HepG2 (cell line): ENCODE measurements around the gene HDDC3. TPM values are rescaled to one million over a fixed set of nuclear protein-coding genes. Genes with fewer than 3 reads are reported as not detected.

Experiments used
- ATAC-seq: fragments of 200-7000 bp; cut with Tn5 transposase; 3 replicates; pipeline ENCODE4 v1.9.1; 2020; ENCODE audit warnings: mild to moderate bottlenecking, moderate library complexity
- BruUV-seq: library from RNA; stranded (reverse); fragments of 400-500 nt; replicated peaks from 2 replicates; lab custom pipeline; 2021; lab: Mats Ljungman, UMichigan
- CTCF ChIA-PET: fragments of 300-600 bp; formaldehyde crosslinking; extraction: SDS; loops from one replicate; lab custom pipeline; 2021; ENCODE audit warnings: low total read pairs, inconsistent platforms, low intra/inter-chr PET ratio; lab: Yijun Ruan, JAX
- POLR2A ChIA-PET: fragments of 350-600 bp; sonication (Branson Sonifier 250); formaldehyde crosslinking; loops from one replicate; lab custom pipeline; 2020; ENCODE audit warnings: antibody characterized with exemption, inconsistent platforms; lab: Yijun Ruan, JAX
- DNase-seq: peaks from one replicate; pipeline ENCODE4 v3.0.0-alpha.2; 2015; ENCODE audit warnings: low spot score
- FAIRE-seq: peaks from 3 replicates; lab custom pipeline; 2011; peaks lifted over from hg19 to GRCh38; lab: Jason Lieb, UNC
- H2AFZ ChIP-seq: one replicate; pipeline ENCODE4 v1.6.1; 2011; ENCODE audit warnings: low read length, inconsistent platforms
- H3K27ac ChIP-seq: fragments of 300-600 bp; 3 replicates; pipeline ENCODE4 v1.8.0; 2011; ENCODE audit warnings: mixed run types, mild to moderate bottlenecking, mixed read lengths, low read length, inconsistent platforms; ENCODE audit not compliant: insufficient read depth; ENCODE audit errors: extremely low read length
- H3K27me3 ChIP-seq, 2 experiments: fragments of 200-600 bp in 1 of 2; 2 replicates in 1 of 2; 3 replicates in 1 of 2; pipeline versions ENCODE4 v1.6.0 to v1.8.0; 2011; ENCODE audit warnings: low read length in 2 of 2, mild to moderate bottlenecking in 2 of 2, moderate library complexity in 2 of 2, inconsistent platforms in 1 of 2; ENCODE audit not compliant: insufficient read depth in 2 of 2, control insufficient read depth in 1 of 2
- H3K36me3 ChIP-seq, 2 experiments: fragments of 200-600 bp in 1 of 2; replicated peaks in 1 of 2; 2 replicates in 1 of 2; 3 replicates in 1 of 2; pipeline versions ENCODE4 v1.5.1 to v1.8.0; 2011; ENCODE audit warnings: low read length in 2 of 2, inconsistent platforms in 1 of 2; ENCODE audit not compliant: insufficient read depth in 2 of 2, control insufficient read depth in 1 of 2
- H3K4me1 ChIP-seq: 2 replicates; pipeline ENCODE4 v1.5.1; 2012; ENCODE audit warnings: low read length, inconsistent platforms; ENCODE audit not compliant: insufficient read depth
- H3K4me2 ChIP-seq: 2 replicates; pipeline ENCODE4 v1.6.0; 2011; ENCODE audit warnings: low read depth, low read length, inconsistent platforms
- H3K4me3 ChIP-seq, 3 experiments: fragments of 200-600 bp in 1 of 3; sonication (generic), shearing (Covaris generic) in 1 of 3; replicated peaks in 1 of 3; 2 replicates each; pipeline ENCODE4 v1.5.1; 2011 to 2016; ENCODE audit warnings: low read length in 3 of 3, inconsistent platforms in 2 of 3, low read depth in 2 of 3, mild to moderate bottlenecking in 2 of 3, control low read depth in 1 of 3, mixed read lengths in 1 of 3; ENCODE audit not compliant: insufficient read depth in 1 of 3
- H3K79me2 ChIP-seq: one replicate; pipeline ENCODE4 v1.6.1; 2011; ENCODE audit warnings: low read length, inconsistent platforms; ENCODE audit not compliant: insufficient read depth
- H3K9ac ChIP-seq: 2 replicates; pipeline ENCODE4 v1.6.0; 2011; ENCODE audit warnings: mild to moderate bottlenecking, low read depth, low read length, inconsistent platforms; ENCODE audit not compliant: insufficient read depth
- H3K9me3 ChIP-seq: 2 replicates; pipeline ENCODE4 v1.5.1; 2012; ENCODE audit warnings: mild to moderate bottlenecking, low read length
- H4K20me1 ChIP-seq: 2 replicates; pipeline ENCODE4 v1.6.0; 2011; ENCODE audit warnings: inconsistent platforms, mild to moderate bottlenecking, low read length, moderate library complexity; ENCODE audit not compliant: insufficient read depth
- ATF7 ChIP-seq, 2 experiments: fragments of 450-650 bp in 1 of 2; sonication (generic) in 1 of 2; formaldehyde crosslinking in 1 of 2; IDR thresholded peaks; 2 replicates each; pipeline versions ENCODE4 v1.4.0 to v1.6.1; 2016 to 2020; ENCODE audit warnings: antibody characterized with exemption in 1 of 2, mild to moderate bottlenecking in 1 of 2, missing genetic modification reagents in 1 of 2
- CC2D1A ChIP-seq: sonication (generic); formaldehyde crosslinking; IDR thresholded peaks from 2 replicates; pipeline ENCODE4 v1.8.1; 2023; ENCODE audit warnings: mild to moderate bottlenecking, missing genetic modification reagents
- DNMT3B ChIP-seq: conservative IDR thresholded peaks from 2 replicates; pipeline ENCODE4 v1.6.1; 2016; ENCODE audit warnings: missing biosample characterization, control low read depth
- HNF4G ChIP-seq, 2 experiments: sonication (generic) in 1 of 2; formaldehyde crosslinking in 1 of 2; IDR thresholded peaks; 2 replicates each; pipeline versions ENCODE4 v1.4.0 to v1.6.1; 2011 to 2020; ENCODE audit warnings: borderline replicate concordance in 2 of 2, low read depth in 2 of 2, mild to moderate bottlenecking in 2 of 2, low read length in 1 of 2, missing genetic modification reagents in 1 of 2, moderate library complexity in 1 of 2
- IRF2 ChIP-seq: IDR thresholded peaks from 2 replicates; pipeline ENCODE4 v1.6.1; 2018; ENCODE audit warnings: missing genetic modification reagents, missing compliant biosample characterization
- PRMT3 ChIP-seq: sonication (generic); formaldehyde crosslinking; IDR thresholded peaks from 2 replicates; pipeline ENCODE4 v1.8.1; 2022; ENCODE audit warnings: low read depth, mild to moderate bottlenecking, moderate library complexity, missing genetic modification reagents, borderline replicate concordance
- ZBTB20 ChIP-seq: sonication (generic); formaldehyde crosslinking; IDR thresholded peaks from 2 replicates; pipeline ENCODE4 v1.8.1; 2023; ENCODE audit warnings: missing genetic modification reagents, low read depth, mild to moderate bottlenecking, borderline replicate concordance
- ZNF205 ChIP-seq: IDR thresholded peaks from 2 replicates; pipeline ENCODE4 v1.6.1; 2018; ENCODE audit warnings: missing biosample characterization, missing genetic modification reagents
- ZNF234 ChIP-seq: sonication (generic); formaldehyde crosslinking; conservative IDR thresholded peaks from 2 replicates; pipeline ENCODE4 v1.5.1; 2020; ENCODE audit warnings: mild to moderate bottlenecking, missing genetic modification reagents
- ZNF264 ChIP-seq: sonication (generic); formaldehyde crosslinking; IDR thresholded peaks from 2 replicates; pipeline ENCODE4 v1.4.0; 2020; ENCODE audit warnings: missing genetic modification reagents
- ZNF350 ChIP-seq: sonication (generic); formaldehyde crosslinking; IDR thresholded peaks from 2 replicates; pipeline ENCODE4 v1.4.0; 2020; ENCODE audit warnings: mild to moderate bottlenecking, low read depth, missing genetic modification reagents, borderline replicate concordance
- ZNF567 ChIP-seq: sonication (generic); formaldehyde crosslinking; IDR thresholded peaks from 2 replicates; pipeline ENCODE4 v1.8.1; 2023; ENCODE audit warnings: mild to moderate bottlenecking, missing genetic modification reagents, borderline replicate concordance
- ZNF660 ChIP-seq: sonication (generic); formaldehyde crosslinking; IDR thresholded peaks from 2 replicates; pipeline ENCODE4 v1.5.1; 2020; ENCODE audit warnings: mild to moderate bottlenecking, low read depth, missing genetic modification reagents, borderline replicate concordance
- ZNF891 ChIP-seq: sonication (generic); formaldehyde crosslinking; IDR thresholded peaks from 2 replicates; pipeline ENCODE4 v1.5.0; 2020; ENCODE audit warnings: mild to moderate bottlenecking, missing genetic modification reagents
- WGBS: methylation state at CpG from one replicate; pipeline ENCODE4 v1.1.6; 2017; ENCODE audit warnings: low lambda C conversion rate; 5-methylcytosine and 5-hydroxymethylcytosine counted together
- in situ Hi-C: cut with HindIII; loops from 2 replicates; pipeline ENCODE4 v1.10.0; 2017; ENCODE audit warnings: low pct_unique_long_range_greater_than_20kb; ENCODE audit not compliant: extremely low pct_ligation_motif_present
- intact Hi-C: fragments of 100-400 bp; cut with micrococcal nuclease; formaldehyde crosslinking; loops from one replicate; pipeline ENCODE4 v1.10.0; 2022; ENCODE audit not compliant: unreplicated experiment
- polyA plus RNA-seq, 8 experiments: library from polyadenylated mRNA; depleted of rRNA in 3 of 8; stranded (reverse) in 7 of 8; unstranded in 1 of 8; fragments of >200 nt; fragmentation: Illumina TruSeq in 4 of 8; extraction: Trizol in 4 of 8; gene quantifications; 2 replicates each; pipeline versions ENCODE4 v1.2.1 to v1.2.3, GENCODE V29; 2011 to 2016; ENCODE audit warnings: low read depth in 4 of 8, missing spikeins in 1 of 8, mixed read lengths in 1 of 8; ENCODE audit not compliant: insufficient read depth in 1 of 8
- total RNA-seq, 5 experiments: library from RNA; depleted of rRNA; stranded (reverse); fragments of >200 nt; fragmentation: Illumina TruSeq; extraction: Trizol; gene quantifications; 2 replicates each; pipeline ENCODE4 v1.2.3, GENCODE V29; 2016; ENCODE audit warnings: low read depth in 1 of 5
- TF ChIP-seq, protein P1 (sequence below): sonication (generic); formaldehyde crosslinking; IDR thresholded peaks from 2 replicates; pipeline ENCODE4 v1.5.0; 2020; ENCODE audit warnings: mild to moderate bottlenecking, missing genetic modification reagents, moderate library complexity
- TF ChIP-seq, protein P2 (sequence below): sonication (generic); formaldehyde crosslinking; IDR thresholded peaks from 2 replicates; pipeline ENCODE4 v1.5.1; 2020; ENCODE audit warnings: mild to moderate bottlenecking, moderate library complexity, missing genetic modification reagents
- TF ChIP-seq, protein P3 (sequence below): sonication (generic); formaldehyde crosslinking; conservative IDR thresholded peaks from 2 replicates; pipeline ENCODE4 v1.8.0; 2022; ENCODE audit warnings: mild to moderate bottlenecking, moderate library complexity, missing genetic modification reagents
- TF ChIP-seq, protein P4 (sequence below): sonication (generic); formaldehyde crosslinking; conservative IDR thresholded peaks from 2 replicates; pipeline ENCODE4 v1.5.0; 2020; ENCODE audit warnings: missing genetic modification reagents

Gene HDDC3
- total and polyA plus RNA-seq, 2 of the 13 experiments (the other 11 are each of a cell fraction or from before 2014, with no cell fraction given): 18.7 to 28.3 TPM

DNA sequence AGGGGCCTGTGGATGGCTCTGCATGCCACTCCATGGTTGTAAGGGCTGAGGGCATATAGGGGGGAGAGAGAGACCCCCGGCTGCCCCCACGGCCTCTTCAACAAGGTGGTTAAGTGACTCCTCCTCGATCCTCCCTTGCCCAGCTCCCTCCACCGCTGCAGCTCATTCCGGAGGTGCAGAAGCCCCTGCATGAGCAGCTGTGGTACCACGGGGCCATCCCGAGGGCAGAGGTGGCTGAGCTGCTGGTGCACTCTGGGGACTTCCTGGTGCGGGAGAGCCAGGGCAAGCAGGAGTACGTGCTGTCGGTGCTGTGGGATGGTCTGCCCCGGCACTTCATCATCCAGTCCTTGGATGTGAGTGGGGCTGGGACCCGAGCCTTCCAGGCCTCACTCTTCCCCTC, 41.5 kb downstream of the HDDC3 start:
- Histone ChIP-seq H3K4me1 (peaks cover 9% of the 10 kb centered on the region), H3K9me3 (no peaks in the 10 kb centered on the region), H3K9ac (no peak overlapping the region), H3K4me2 (no peak overlapping the region), H3K4me3 (no peak overlapping the region), H3K36me3 (no peaks in the 10 kb centered on the region), H4K20me1 (no peaks in the 10 kb centered on the region), H3K27ac (no peak overlapping the region), H3K27me3 (peaks cover 0 to 7% of the 10 kb centered on the region in 2 experiments; a peak in 2 of 5 replicates), H3K79me2 (no peaks in the 10 kb centered on the region), H2AFZ (no peak overlapping the region)
- DNase-seq: no peak
- intact Hi-C loops: no loop called here
- in situ Hi-C loops: no loop called here
- ChIA-PET POLR2A (interaction anchor here (1.6 kb wide), 1 partner anchor 41 kb away, joined by 6 read pairs; no protein-coding TSS in a partner anchor), CTCF (no interaction called here)
- FAIRE-seq: no peak
- no peak for ATAC-seq
- WGBS: 63% methylated on average over 4 of the region's 12 CpGs
- no TSS peak for BruUV-seq
- no peak for TF ChIP-seq ZNF350 (CRISPR knock-in tag)
- TF ChIP-seq ZNF660 (CRISPR knock-in tag): no peak
- TF ChIP-seq ZNF264 (CRISPR knock-in tag): no peak
- TF ChIP-seq, protein P1, sequence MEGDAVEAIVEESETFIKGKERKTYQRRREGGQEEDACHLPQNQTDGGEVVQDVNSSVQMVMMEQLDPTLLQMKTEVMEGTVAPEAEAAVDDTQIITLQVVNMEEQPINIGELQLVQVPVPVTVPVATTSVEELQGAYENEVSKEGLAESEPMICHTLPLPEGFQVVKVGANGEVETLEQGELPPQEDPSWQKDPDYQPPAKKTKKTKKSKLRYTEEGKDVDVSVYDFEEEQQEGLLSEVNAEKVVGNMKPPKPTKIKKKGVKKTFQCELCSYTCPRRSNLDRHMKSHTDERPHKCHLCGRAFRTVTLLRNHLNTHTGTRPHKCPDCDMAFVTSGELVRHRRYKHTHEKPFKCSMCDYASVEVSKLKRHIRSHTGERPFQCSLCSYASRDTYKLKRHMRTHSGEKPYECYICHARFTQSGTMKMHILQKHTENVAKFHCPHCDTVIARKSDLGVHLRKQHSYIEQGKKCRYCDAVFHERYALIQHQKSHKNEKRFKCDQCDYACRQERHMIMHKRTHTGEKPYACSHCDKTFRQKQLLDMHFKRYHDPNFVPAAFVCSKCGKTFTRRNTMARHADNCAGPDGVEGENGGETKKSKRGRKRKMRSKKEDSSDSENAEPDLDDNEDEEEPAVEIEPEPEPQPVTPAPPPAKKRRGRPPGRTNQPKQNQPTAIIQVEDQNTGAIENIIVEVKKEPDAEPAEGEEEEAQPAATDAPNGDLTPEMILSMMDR (CRISPR knock-in tag): no peak
- TF ChIP-seq ATF7 (IDR thresholded peaks at IDR 0.05): no peak
- no peak for TF ChIP-seq ATF7 (CRISPR knock-in tag; IDR thresholded peaks at IDR 0.05)
- TF ChIP-seq, protein P2, sequence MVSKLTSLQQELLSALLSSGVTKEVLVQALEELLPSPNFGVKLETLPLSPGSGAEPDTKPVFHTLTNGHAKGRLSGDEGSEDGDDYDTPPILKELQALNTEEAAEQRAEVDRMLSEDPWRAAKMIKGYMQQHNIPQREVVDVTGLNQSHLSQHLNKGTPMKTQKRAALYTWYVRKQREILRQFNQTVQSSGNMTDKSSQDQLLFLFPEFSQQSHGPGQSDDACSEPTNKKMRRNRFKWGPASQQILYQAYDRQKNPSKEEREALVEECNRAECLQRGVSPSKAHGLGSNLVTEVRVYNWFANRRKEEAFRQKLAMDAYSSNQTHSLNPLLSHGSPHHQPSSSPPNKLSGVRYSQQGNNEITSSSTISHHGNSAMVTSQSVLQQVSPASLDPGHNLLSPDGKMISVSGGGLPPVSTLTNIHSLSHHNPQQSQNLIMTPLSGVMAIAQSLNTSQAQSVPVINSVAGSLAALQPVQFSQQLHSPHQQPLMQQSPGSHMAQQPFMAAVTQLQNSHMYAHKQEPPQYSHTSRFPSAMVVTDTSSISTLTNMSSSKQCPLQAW (CRISPR knock-in tag): no peak
- TF ChIP-seq ZNF567 (CRISPR knock-in tag): no peak
- no peak for TF ChIP-seq IRF2 (CRISPR knock-in tag)
- no peak for TF ChIP-seq ZBTB20
- TF ChIP-seq DNMT3B (CRISPR knock-in tag): no peak
- TF ChIP-seq PRMT3: no peak
- TF ChIP-seq, protein P3, sequence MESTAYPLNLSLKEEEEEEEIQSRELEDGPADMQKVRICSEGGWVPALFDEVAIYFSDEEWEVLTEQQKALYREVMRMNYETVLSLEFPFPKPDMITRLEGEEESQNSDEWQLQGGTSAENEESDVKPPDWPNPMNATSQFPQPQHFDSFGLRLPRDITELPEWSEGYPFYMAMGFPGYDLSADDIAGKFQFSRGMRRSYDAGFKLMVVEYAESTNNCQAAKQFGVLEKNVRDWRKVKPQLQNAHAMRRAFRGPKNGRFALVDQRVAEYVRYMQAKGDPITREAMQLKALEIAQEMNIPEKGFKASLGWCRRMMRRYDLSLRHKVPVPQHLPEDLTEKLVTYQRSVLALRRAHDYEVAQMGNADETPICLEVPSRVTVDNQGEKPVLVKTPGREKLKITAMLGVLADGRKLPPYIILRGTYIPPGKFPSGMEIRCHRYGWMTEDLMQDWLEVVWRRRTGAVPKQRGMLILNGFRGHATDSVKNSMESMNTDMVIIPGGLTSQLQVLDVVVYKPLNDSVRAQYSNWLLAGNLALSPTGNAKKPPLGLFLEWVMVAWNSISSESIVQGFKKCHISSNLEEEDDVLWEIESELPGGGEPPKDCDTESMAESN (CRISPR knock-in tag): no peak
- no peak for TF ChIP-seq CC2D1A (CRISPR knock-in tag)
- TF ChIP-seq HNF4G (IDR thresholded peaks at IDR 0.05; ENCODE audit: borderline replicate concordance, low read depth, low read length): no peak
- no peak for TF ChIP-seq HNF4G (CRISPR knock-in tag; IDR thresholded peaks at IDR 0.05; ENCODE audit: borderline replicate concordance, low read depth)
- TF ChIP-seq ZNF205: no peak
- TF ChIP-seq, protein P4, sequence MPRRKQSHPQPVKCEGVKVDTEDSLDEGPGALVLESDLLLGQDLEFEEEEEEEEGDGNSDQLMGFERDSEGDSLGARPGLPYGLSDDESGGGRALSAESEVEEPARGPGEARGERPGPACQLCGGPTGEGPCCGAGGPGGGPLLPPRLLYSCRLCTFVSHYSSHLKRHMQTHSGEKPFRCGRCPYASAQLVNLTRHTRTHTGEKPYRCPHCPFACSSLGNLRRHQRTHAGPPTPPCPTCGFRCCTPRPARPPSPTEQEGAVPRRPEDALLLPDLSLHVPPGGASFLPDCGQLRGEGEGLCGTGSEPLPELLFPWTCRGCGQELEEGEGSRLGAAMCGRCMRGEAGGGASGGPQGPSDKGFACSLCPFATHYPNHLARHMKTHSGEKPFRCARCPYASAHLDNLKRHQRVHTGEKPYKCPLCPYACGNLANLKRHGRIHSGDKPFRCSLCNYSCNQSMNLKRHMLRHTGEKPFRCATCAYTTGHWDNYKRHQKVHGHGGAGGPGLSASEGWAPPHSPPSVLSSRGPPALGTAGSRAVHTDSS (CRISPR knock-in tag): no peak
- TF ChIP-seq ZNF891: no peak
- TF ChIP-seq ZNF234 (CRISPR knock-in tag): no peak
